HEK293 (cell line): ENCODE results near the gene DISC1.
"Not testable (repeated sequence)": the region's sequence is repeated elsewhere in the genome, so short reads cannot be mapped to it uniquely, and the experiment has no call there.

Experiments
- CTCF ChIA-PET: fragments of 350-600 bp; formaldehyde crosslinking; extraction: SDS; loops from one replicate; lab custom pipeline; 2021; ENCODE audit warnings: antibody characterized with exemption; lab: Yijun Ruan, JAX
- POLR2A ChIA-PET: fragments of 300-600 bp; formaldehyde crosslinking; extraction: SDS; loops from one replicate; lab custom pipeline; 2020; ENCODE audit warnings: antibody characterized with exemption, inconsistent platforms; lab: Yijun Ruan, JAX
- H3K27ac ChIP-seq: fragments of 200-500 bp; sonication (Bioruptor generic); 2 replicates; pipeline ENCODE4 v1.5.1; 2014; ENCODE audit warnings: low read depth, low read length, control low read depth, inconsistent platforms; ENCODE audit errors: extremely low read depth
- H3K36me3 ChIP-seq, 2 experiments: fragments of 200-500 bp in 1 of 2; sonication (Bioruptor generic) in 1 of 2; 1 replicate in 1 of 2; 2 replicates in 1 of 2; pipeline ENCODE4 v1.5.1; 2014 to 2017; ENCODE audit warnings: inconsistent platforms in 2 of 2, low read length in 2 of 2; ENCODE audit not compliant: control insufficient read depth in 2 of 2, insufficient read depth in 1 of 2
- H3K4me1 ChIP-seq: fragments of 200-500 bp; sonication (Bioruptor generic); 2 replicates; pipeline ENCODE4 v1.5.1; 2014; ENCODE audit warnings: mild to moderate bottlenecking, low read length, inconsistent platforms; ENCODE audit not compliant: control insufficient read depth, insufficient read depth
- H3K4me3 ChIP-seq: 2 replicates; pipeline ENCODE4 v1.5.1; 2011; ENCODE audit warnings: low read depth, mild to moderate bottlenecking, control low read depth, low read length, moderate library complexity
- H3K9me3 ChIP-seq: fragments of 200-500 bp; sonication (Bioruptor generic); 2 replicates; pipeline ENCODE4 v1.5.1; 2014; ENCODE audit warnings: low read depth, low read length, inconsistent platforms; ENCODE audit not compliant: control insufficient read depth, insufficient read depth
- EGR2 ChIP-seq: fragments of 450-650 bp; formaldehyde crosslinking; IDR thresholded peaks from 2 replicates; pipeline ENCODE4 v1.5.1; 2016; ENCODE audit warnings: low read depth, missing biosample characterization, missing genetic modification characterization
- GLIS2 ChIP-seq: fragments of 450-650 bp; formaldehyde crosslinking; IDR thresholded peaks from 2 replicates; pipeline ENCODE4 v1.5.1; 2016; ENCODE audit warnings: missing biosample characterization, missing genetic modification characterization
- KLF1 ChIP-seq: fragments of 450-650 bp; formaldehyde crosslinking; IDR thresholded peaks from 2 replicates; pipeline ENCODE4 v1.5.1; 2016; ENCODE audit warnings: missing biosample characterization, missing genetic modification characterization
- KLF9 ChIP-seq: fragments of 450-650 bp; formaldehyde crosslinking; IDR thresholded peaks from 2 replicates; pipeline ENCODE4 v1.5.1; 2016; ENCODE audit warnings: missing biosample characterization, missing genetic modification characterization, low read depth
- PRDM10 ChIP-seq: fragments of 450-650 bp; formaldehyde crosslinking; IDR thresholded peaks from 2 replicates; pipeline ENCODE4 v1.5.1; 2016; ENCODE audit warnings: missing biosample characterization, missing genetic modification characterization
- RBAK ChIP-seq: fragments of 450-650 bp; formaldehyde crosslinking; IDR thresholded peaks from 2 replicates; pipeline ENCODE4 v1.5.1; 2016; ENCODE audit warnings: missing biosample characterization, missing genetic modification characterization
- TCF7L2 ChIP-seq: IDR thresholded peaks from 2 replicates; pipeline ENCODE4 v1.6.1; 2011; ENCODE audit warnings: low read depth, mild to moderate bottlenecking, inconsistent platforms, low read length, moderate library complexity, borderline replicate concordance
- TRIM28 ChIP-seq: IDR thresholded peaks from 2 replicates; pipeline ENCODE4 v1.6.1; 2011; ENCODE audit warnings: low read length, control low read depth, borderline replicate concordance
- ZBTB1 ChIP-seq: fragments of 450-650 bp; formaldehyde crosslinking; IDR thresholded peaks from 2 replicates; pipeline ENCODE4 v1.5.1; 2016; ENCODE audit warnings: missing biosample characterization, missing genetic modification characterization
- ZBTB11 ChIP-seq: fragments of 450-650 bp; formaldehyde crosslinking; conservative IDR thresholded peaks from 2 replicates; pipeline ENCODE4 v1.5.1; 2016; ENCODE audit warnings: low read depth, missing biosample characterization, missing genetic modification characterization
- ZBTB21 ChIP-seq: fragments of 450-650 bp; formaldehyde crosslinking; IDR thresholded peaks from 2 replicates; pipeline ENCODE4 v1.5.1; 2017; ENCODE audit warnings: missing biosample characterization, missing genetic modification characterization
- ZBTB48 ChIP-seq: fragments of 450-650 bp; formaldehyde crosslinking; IDR thresholded peaks from 2 replicates; pipeline ENCODE4 v1.5.1; 2016; ENCODE audit warnings: missing biosample characterization, missing genetic modification characterization
- ZEB2 ChIP-seq: fragments of 450-650 bp; formaldehyde crosslinking; IDR thresholded peaks from 2 replicates; pipeline ENCODE4 v1.5.1; 2016; ENCODE audit warnings: missing biosample characterization, missing genetic modification characterization
- ZNF146 ChIP-seq: fragments of 450-650 bp; formaldehyde crosslinking; IDR thresholded peaks from 2 replicates; pipeline ENCODE4 v1.5.1; 2016; ENCODE audit warnings: missing biosample characterization, missing genetic modification characterization
- ZNF341 ChIP-seq: fragments of 450-650 bp; formaldehyde crosslinking; IDR thresholded peaks from 2 replicates; pipeline ENCODE4; 2016; ENCODE audit warnings: low read depth, missing biosample characterization, missing genetic modification characterization
- ZNF366 ChIP-seq: fragments of 450-650 bp; formaldehyde crosslinking; conservative IDR thresholded peaks from 2 replicates; pipeline ENCODE4 v1.5.1; 2016; ENCODE audit warnings: missing biosample characterization, missing genetic modification characterization
- ZNF433 ChIP-seq: fragments of 450-650 bp; formaldehyde crosslinking; IDR thresholded peaks from 2 replicates; pipeline ENCODE4 v1.5.1; 2016; ENCODE audit warnings: missing biosample characterization, missing genetic modification characterization, low read depth
- ZNF654 ChIP-seq: fragments of 450-650 bp; formaldehyde crosslinking; IDR thresholded peaks from 2 replicates; pipeline ENCODE4 v1.5.1; 2016; ENCODE audit warnings: low read depth, missing biosample characterization, missing genetic modification characterization
- ZNF830 ChIP-seq: fragments of 450-650 bp; IDR thresholded peaks from 2 replicates; pipeline ENCODE4 v1.5.0; 2018; ENCODE audit warnings: missing biosample characterization, missing genetic modification characterization, low read depth, mild to moderate bottlenecking, moderate library complexity
- TF ChIP-seq, protein P1 (sequence below): fragments of 450-650 bp; formaldehyde crosslinking; IDR thresholded peaks from 2 replicates; pipeline ENCODE4 v1.5.1; 2016; ENCODE audit warnings: missing biosample characterization, missing genetic modification characterization
- TF ChIP-seq, protein P2 (sequence below): sonication (generic); formaldehyde crosslinking; IDR thresholded peaks from 2 replicates; pipeline ENCODE4 v1.8.1; 2022; ENCODE audit warnings: mild to moderate bottlenecking, moderate library complexity, missing genetic modification reagents

DISC1 gene

DNA sequence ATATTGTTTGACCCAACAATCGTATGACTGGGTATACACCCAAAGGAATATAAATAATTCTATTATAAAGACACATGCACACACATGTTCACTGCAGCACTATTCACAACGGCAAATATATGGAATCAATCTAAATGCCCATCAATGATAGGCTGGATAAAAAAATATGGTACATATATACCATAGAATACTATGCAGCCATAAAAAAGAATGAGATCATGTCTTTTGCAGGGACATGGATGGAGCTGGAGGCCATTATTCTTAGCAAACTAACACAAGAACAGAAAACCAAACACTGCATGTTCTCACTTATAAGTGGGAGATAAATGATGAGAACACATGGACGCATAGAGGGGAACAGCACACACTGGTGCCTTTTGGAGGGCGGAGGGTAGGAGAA, 1.5 kb upstream of the DISC1 start:
- H3K36me3 ChIP-seq, H3K27ac ChIP-seq, H3K4me3 ChIP-seq, H3K9me3 ChIP-seq: not testable (repeated sequence)
- H3K4me1 ChIP-seq: peaks cover 13% of the 10 kb centered on the region
- ChIA-PET POLR2A (interaction anchor here (1.6 kb wide), 1 partner anchor 19 kb away, joined by 3 read pairs; no protein-coding TSS in a partner anchor), CTCF (interaction anchor here (1.0 kb wide), 1 partner anchor 20 kb away, joined by 3 read pairs; no protein-coding TSS in a partner anchor)
- TF ChIP-seq, protein P1, sequence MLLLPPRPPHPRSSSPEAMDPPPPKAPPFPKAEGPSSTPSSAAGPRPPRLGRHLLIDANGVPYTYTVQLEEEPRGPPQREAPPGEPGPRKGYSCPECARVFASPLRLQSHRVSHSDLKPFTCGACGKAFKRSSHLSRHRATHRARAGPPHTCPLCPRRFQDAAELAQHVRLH (tag by site-specific recombination): peak; percentile 61; the same call in 1 of the 2 replicates
- TF ChIP-seq ZNF146 (tag by site-specific recombination): peak; percentile 85
- TF ChIP-seq, all 188 proteins: peak for 2; not testable (repeated sequence) for 186

GRCh38 chr1:231625975-231626534, 535 bp upstream of the DISC1 start:
- POLR2A ChIA-PET: interaction anchor here (1.6 kb wide), 1 partner anchor 20 kb away, joined by 3 read pairs; no protein-coding TSS in a partner anchor
- H3K36me3 ChIP-seq: no peaks in the 10 kb centered on the region
- CTCF ChIA-PET: interaction anchor here (0.6 to 1.1 kb wide), 3 partner anchors 20 to 1026 kb away, joined by 3 to 4 read pairs (median 3); no protein-coding TSS in a partner anchor
- H3K4me1 ChIP-seq: peaks cover 13% of the 10 kb centered on the region
- H3K4me3 ChIP-seq: peak overlapping the region; percentile 85
- TF ChIP-seq PRDM10 (tag by site-specific recombination) (peak; percentile 95), KLF9 (tag by site-specific recombination) (no peak), ZNF341 (no peak), ZBTB48 (tag by site-specific recombination) (peak; percentile 13; the same call in 1 of the 2 replicates), EGR2 (tag by site-specific recombination) (peak; percentile 45), ZNF366 (tag by site-specific recombination) (no peak)
- no peaks in the 10 kb centered on the region for H3K9me3 ChIP-seq
- H3K27ac ChIP-seq: no peak overlapping the region

DNA sequence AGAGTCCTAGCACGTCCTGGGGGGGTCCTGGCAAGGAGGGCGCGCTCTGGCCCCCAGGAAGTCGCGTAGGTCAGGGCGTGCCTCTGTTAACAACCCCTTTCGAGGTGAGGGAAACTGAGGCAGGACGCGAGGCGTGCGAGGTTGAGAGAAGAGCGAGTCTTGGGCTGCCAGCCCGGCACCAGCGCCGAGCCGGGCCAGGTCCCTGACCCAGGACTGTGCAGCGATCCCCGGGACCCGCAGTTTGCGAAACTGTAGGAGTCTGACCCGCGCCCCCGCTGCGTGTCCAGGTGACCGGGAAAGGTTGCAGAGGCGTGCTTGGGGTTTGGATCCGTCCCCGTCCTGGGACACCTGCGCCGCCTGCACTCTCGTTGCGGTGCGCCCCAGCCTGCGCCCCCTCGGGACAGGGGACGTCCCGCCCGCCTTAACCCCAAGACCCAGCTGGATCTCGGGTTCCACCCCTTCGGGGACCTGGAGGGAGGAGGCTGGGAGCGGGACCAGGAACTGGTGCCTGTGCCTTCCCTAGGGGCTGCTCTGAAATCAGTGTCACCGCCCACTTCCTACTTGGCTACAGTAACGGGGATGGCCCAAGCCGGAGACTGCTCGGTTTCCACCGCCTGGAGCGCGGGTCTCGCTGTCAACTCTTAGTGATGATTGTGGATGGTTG, 493 bp downstream of the DISC1 start:
- H3K27ac ChIP-seq: peak overlapping the region; percentile 81; the same call in 1 of the 2 replicates
- CTCF ChIA-PET: interaction anchor here (0.6 to 0.7 kb wide), 2 partner anchors 27 to 286 kb away, joined by 3 read pairs; no protein-coding TSS in a partner anchor
- TF ChIP-seq KLF1 (tag by site-specific recombination) (peak; percentile 79), ZEB2 (tag by site-specific recombination) (peak; percentile 82), GLIS2 (tag by site-specific recombination) (peak; percentile 92), ZNF830 (tag by site-specific recombination) (no peak), TCF7L2 (no peak), ZBTB21 (no peak), RBAK (tag by site-specific recombination) (no peak), ZBTB1 (0 out of 2 replicates have a peak, but pooled peaks have one; percentile 76), TRIM28 (0 out of 2 replicates have a peak, but pooled peaks have one; percentile 49), ZNF433 (no peak), ZBTB11 (peak; percentile 71), ZNF654 (tag by site-specific recombination) (no peak)
- TF ChIP-seq, protein P2, sequence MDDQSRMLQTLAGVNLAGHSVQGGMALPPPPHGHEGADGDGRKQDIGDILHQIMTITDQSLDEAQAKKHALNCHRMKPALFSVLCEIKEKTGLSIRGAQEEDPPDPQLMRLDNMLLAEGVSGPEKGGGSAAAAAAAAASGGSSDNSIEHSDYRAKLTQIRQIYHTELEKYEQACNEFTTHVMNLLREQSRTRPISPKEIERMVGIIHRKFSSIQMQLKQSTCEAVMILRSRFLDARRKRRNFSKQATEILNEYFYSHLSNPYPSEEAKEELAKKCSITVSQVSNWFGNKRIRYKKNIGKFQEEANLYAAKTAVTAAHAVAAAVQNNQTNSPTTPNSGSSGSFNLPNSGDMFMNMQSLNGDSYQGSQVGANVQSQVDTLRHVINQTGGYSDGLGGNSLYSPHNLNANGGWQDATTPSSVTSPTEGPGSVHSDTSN: no peak

More for the DNA sequence above, 493 bp downstream of the DISC1 start:
- POLR2A ChIA-PET: interaction anchor here (0.7 kb wide), 1 partner anchor 45 kb away, joined by 5 read pairs; no protein-coding TSS in a partner anchor
- no peaks in the 10 kb centered on the region for H3K36me3 ChIP-seq
- peaks cover 13% of the 10 kb centered on the region for H3K4me1 ChIP-seq
- H3K4me3 ChIP-seq: peak overlapping the region; percentile 85
- no peaks in the 10 kb centered on the region for H3K9me3 ChIP-seq
